ENCODE measurements around the gene MYO1A.

GRCh38 chr12:57006809-57007475 is 43.0 kb downstream of the MYO1A start:
- TF ChIP-seq, protein P1, sequence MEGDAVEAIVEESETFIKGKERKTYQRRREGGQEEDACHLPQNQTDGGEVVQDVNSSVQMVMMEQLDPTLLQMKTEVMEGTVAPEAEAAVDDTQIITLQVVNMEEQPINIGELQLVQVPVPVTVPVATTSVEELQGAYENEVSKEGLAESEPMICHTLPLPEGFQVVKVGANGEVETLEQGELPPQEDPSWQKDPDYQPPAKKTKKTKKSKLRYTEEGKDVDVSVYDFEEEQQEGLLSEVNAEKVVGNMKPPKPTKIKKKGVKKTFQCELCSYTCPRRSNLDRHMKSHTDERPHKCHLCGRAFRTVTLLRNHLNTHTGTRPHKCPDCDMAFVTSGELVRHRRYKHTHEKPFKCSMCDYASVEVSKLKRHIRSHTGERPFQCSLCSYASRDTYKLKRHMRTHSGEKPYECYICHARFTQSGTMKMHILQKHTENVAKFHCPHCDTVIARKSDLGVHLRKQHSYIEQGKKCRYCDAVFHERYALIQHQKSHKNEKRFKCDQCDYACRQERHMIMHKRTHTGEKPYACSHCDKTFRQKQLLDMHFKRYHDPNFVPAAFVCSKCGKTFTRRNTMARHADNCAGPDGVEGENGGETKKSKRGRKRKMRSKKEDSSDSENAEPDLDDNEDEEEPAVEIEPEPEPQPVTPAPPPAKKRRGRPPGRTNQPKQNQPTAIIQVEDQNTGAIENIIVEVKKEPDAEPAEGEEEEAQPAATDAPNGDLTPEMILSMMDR (IDR thresholded peaks at IDR 0.05; ENCODE audit: borderline replicate concordance, extremely low read depth, low read length, poor library complexity, severe bottlenecking), result no peak
- no peak for TF ChIP-seq EZH2 (IDR thresholded peaks at IDR 0.05; ENCODE audit: borderline replicate concordance, low read depth, low read length, severe bottlenecking)

Data from DND-41 (cell line).